Esophagus muscularis mucosa (tissue), 4 donors: ENCODE results near the gene TMEM179. TPM values are rescaled to one million over a fixed set of nuclear protein-coding genes. Genes with fewer than 3 reads are reported as not detected.

ENCODE experiments used
- DNase-seq: peaks from one replicate; pipeline ENCODE4 v3.0.0-alpha.2; 2017; ENCODE audit errors: extremely low spot score
- H3K27ac ChIP-seq, 4 donors: fragments of 200-600 bp; sonication (generic); replicated peaks in 1 of 4; 1 replicate in 3 of 4; 2 replicates in 1 of 4; pipeline ENCODE4 v1.5.1; 2016 to 2019; ENCODE audit warnings: mild to moderate bottlenecking in 1 of 4
- H3K27me3 ChIP-seq, 4 donors: fragments of 200-600 bp; sonication (generic); one replicate each; pipeline versions ENCODE4 v1.5.1 to v1.6.0; 2016 to 2019
- H3K36me3 ChIP-seq, 4 donors: fragments of 200-600 bp; sonication (generic); one replicate each; pipeline ENCODE4 v1.5.1; 2016 to 2019
- H3K4me1 ChIP-seq, 4 donors: fragments of 200-600 bp; sonication (generic); one replicate each; pipeline ENCODE4 v1.5.1; 2016 to 2019
- H3K4me3 ChIP-seq, 4 donors: fragments of 200-600 bp; sonication (generic); 1 replicate in 2 of 4; 2 replicates in 2 of 4; pipeline ENCODE4 v1.5.1; 2016 to 2019; ENCODE audit warnings: mild to moderate bottlenecking in 4 of 4, moderate library complexity in 1 of 4
- H3K9me3 ChIP-seq, 4 donors: fragments of 200-600 bp; sonication (generic); 1 replicate in 3 of 4; 2 replicates in 1 of 4; pipeline ENCODE4 v1.5.1; 2016 to 2019
- EP300 ChIP-seq: sonication (generic); formaldehyde crosslinking; IDR thresholded peaks from one replicate; pipeline ENCODE4 v1.6.1; 2017; ENCODE audit warnings: antibody characterized with exemption
- POLR2A ChIP-seq: fragments of 450-650 bp; IDR thresholded peaks from one replicate; pipeline ENCODE4 v1.6.1; 2017; ENCODE audit warnings: antibody characterized with exemption, moderate library complexity, mild to moderate bottlenecking, low read depth
- POLR2AphosphoS5 ChIP-seq, 2 donors: sonication (generic); formaldehyde crosslinking; IDR thresholded peaks; one replicate each; pipeline ENCODE4 v1.6.1; 2017; ENCODE audit warnings: antibody characterized with exemption in 2 of 2
- WGBS: methylation state at CpG from one replicate; pipeline ENCODE4 v1.1.5; 2018; 5-methylcytosine and 5-hydroxymethylcytosine counted together
- intact Hi-C: fragments of 100-400 bp; cut with DNase I; formaldehyde crosslinking; loops from one replicate; pipeline ENCODE4 v1.15.1; 2023
- total RNA-seq, 4 donors: library from RNA; depleted of rRNA; stranded (reverse); fragments of >200 nt; gene quantifications; one replicate each; pipeline versions ENCODE4 v1.1.0 to v1.2.1, GENCODE V29; 2016
- TF ChIP-seq, protein P1 (sequence below), 3 experiments: fragments of 200-600 bp in 2 of 3; fragments of 450-650 bp in 1 of 3; sonication (generic) in 2 of 3; IDR thresholded peaks; one replicate each; pipeline ENCODE4 v1.5.1; 2017 to 2019; ENCODE audit warnings: antibody characterized with exemption in 3 of 3, mild to moderate bottlenecking in 2 of 3, moderate library complexity in 1 of 3

Gene TMEM179
- total RNA-seq, 4 donors from 2014 or later: 1.4 to 4.2 (median 1.9) TPM

DNA sequence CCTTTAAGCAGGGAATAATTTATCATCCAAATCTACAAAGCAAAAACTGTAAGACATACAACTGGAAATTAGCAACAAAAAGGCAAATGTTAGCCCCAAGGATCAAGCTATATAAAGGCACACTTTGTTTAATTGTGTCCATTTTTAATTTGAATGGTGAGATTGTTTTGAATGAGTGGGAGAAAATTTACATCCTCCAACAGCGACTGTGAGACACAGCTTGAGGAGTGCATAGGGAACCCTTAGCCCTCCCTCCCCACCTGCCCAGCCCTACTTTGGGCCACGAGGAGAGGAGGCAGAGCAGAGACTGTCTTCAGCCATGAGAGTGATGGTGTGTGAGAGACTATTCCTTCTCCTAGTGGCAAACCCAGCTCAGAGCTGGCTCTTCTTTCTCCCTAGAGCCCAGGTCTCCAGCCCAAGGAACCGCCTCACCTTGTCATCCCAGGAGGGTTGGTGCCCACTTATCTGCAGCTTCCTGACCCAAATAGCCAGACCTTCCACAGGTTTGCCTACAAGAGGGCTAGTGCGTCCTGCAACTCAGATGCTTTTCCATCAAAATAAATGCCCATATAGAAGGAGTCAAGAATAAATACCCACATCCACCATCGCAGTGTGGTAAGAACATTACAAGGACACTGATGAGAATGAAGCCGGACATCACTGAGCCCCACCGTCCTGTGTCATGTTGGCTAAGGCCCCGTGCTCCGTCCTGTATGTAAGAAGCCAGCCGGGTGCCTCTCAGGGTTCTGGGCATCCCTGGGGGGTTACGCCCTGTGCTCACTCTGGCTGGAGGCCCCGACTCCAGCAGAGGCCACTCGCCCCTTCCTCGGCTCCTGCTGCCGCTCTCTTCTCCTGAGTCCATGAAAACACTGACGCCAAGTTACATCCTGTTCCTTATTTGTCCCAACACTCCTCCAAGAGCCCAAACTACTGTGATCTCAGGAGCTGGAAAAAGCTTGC is 61.4 kb downstream of the TMEM179 start:
- Histone ChIP-seq H3K27ac (no peak overlapping the region), H3K4me3 (no peak overlapping the region), H3K36me3 (no peaks in the 10 kb centered on the region), H3K9me3 (no peaks in the 10 kb centered on the region), H3K4me1 (peaks cover 0 to 8% (median 6%) of the 10 kb centered on the region in 4 donors), H3K27me3 (peaks cover 0 to 68% (median 3%) of the 10 kb centered on the region in 4 donors)
- intact Hi-C loops: no loop called here
- TF ChIP-seq POLR2A (no peak), POLR2AphosphoS5 (IDR thresholded peaks at IDR 0.05) (no peak), EP300 (no peak)
- TF ChIP-seq, protein P1, sequence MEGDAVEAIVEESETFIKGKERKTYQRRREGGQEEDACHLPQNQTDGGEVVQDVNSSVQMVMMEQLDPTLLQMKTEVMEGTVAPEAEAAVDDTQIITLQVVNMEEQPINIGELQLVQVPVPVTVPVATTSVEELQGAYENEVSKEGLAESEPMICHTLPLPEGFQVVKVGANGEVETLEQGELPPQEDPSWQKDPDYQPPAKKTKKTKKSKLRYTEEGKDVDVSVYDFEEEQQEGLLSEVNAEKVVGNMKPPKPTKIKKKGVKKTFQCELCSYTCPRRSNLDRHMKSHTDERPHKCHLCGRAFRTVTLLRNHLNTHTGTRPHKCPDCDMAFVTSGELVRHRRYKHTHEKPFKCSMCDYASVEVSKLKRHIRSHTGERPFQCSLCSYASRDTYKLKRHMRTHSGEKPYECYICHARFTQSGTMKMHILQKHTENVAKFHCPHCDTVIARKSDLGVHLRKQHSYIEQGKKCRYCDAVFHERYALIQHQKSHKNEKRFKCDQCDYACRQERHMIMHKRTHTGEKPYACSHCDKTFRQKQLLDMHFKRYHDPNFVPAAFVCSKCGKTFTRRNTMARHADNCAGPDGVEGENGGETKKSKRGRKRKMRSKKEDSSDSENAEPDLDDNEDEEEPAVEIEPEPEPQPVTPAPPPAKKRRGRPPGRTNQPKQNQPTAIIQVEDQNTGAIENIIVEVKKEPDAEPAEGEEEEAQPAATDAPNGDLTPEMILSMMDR (IDR thresholded peaks at IDR 0.05): no peak
- no peak for DNase-seq
- WGBS: 86% methylated on average over 9 of the region's 16 CpGs

DNA sequence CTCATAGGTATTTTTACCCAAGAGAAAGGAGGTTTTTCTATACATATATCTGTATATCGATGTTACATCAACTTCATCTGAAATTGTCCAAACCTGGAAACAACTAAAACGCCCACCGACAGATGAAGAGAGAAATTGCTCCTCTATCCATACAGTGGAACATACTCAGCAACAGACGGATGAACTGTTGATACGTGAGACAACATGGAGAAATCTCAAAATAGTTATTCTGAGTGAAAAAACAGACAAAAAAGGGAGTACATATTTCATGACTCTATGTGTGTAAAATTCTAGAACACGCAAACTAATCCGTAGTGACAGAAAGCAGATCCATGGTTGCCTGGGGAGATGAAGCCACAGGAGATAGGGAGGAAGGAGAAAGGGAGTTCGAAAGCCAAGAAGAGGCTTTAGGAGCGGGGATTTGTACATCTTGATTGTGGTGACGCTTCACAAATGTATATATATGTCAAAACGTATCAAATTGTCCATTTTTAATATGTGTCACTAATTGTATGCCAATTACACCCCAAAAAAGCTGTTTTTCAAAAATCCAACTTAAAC is 62.6 kb downstream of the TMEM179 start:
- Histone ChIP-seq H3K4me3 (no peak overlapping the region), H3K27ac (no peak overlapping the region), H3K27me3 (peaks cover 0 to 59% (median 0%) of the 10 kb centered on the region in 4 donors), H3K36me3 (no peaks in the 10 kb centered on the region), H3K9me3 (no peaks in the 10 kb centered on the region), H3K4me1 (peaks cover 0 to 8% (median 6%) of the 10 kb centered on the region in 4 donors)
- 68% methylated on average over 11 of the region's 11 CpGs for WGBS
- DNase-seq: no peak
- intact Hi-C loops: no loop called here
- TF ChIP-seq, protein P1 (IDR thresholded peaks at IDR 0.05): no peak
- TF ChIP-seq POLR2AphosphoS5 (IDR thresholded peaks at IDR 0.05) (no peak), POLR2A (no peak), EP300 (no peak)

Other genes starting within 250 kb of the TMEM179 start
- gene C14orf180, start 25.0 kb downstream of the TMEM179 start, total RNA-seq: under 1 TPM in 1 of 4 donors, not detected in 3; 0.42 TPM
- 100 to 1,000 TPM in 1 of 4 donors, 10 to 100 TPM in 3; 51.5 to 129 (median 66.7) TPM for gene INF2, start 84.8 kb upstream of the TMEM179 start, total RNA-seq
- gene ADSS1, start 119.5 kb upstream of the TMEM179 start, total RNA-seq: 1 to 10 TPM; 4.3 to 7.9 (median 5.7) TPM
- 100 to 1,000 TPM; 207 to 324 (median 290) TPM for gene SIVA1, start 148.4 kb upstream of the TMEM179 start, total RNA-seq
- 100 to 1,000 TPM; 162 to 267 (median 187) TPM for gene AKT1, start 191.0 kb upstream of the TMEM179 start, total RNA-seq
- 1 to 10 TPM; 2.5 to 6.4 (median 4.9) TPM for gene ZBTB42, start 196.3 kb upstream of the TMEM179 start, total RNA-seq